GM18873 (cell line): ENCODE results near the gene FAM111B.
"Not testable (repeated sequence)": the region's sequence is repeated elsewhere in the genome, so short reads cannot be mapped to it uniquely, and the experiment has no call there.

Experiments
- ATAC-seq: cut with Tn5 transposase; IDR thresholded peaks from one replicate; pipeline ENCODE4 v1.9.1; 2021; ENCODE audit warnings: mild to moderate bottlenecking, moderate library complexity, moderate number of reproducible peaks; ENCODE audit not compliant: unreplicated experiment, low FRiP score

Gene FAM111B

GRCh38 chr11:59097113-59097708 lies 9.8 kb upstream of the FAM111B start:
- peak; percentile 35 for ATAC-seq

- not testable (repeated sequence) for ATAC-seq
Measured at GRCh38 chr11:59097938-59098337, 9.1 kb upstream of the FAM111B start.

GRCh38 chr11:59102259-59102765 lies 4.7 kb upstream of the FAM111B start:
- peak; percentile 61 for ATAC-seq

GRCh38 chr11:59107721-59108120 lies 684 bp downstream of the FAM111B start:
- ATAC-seq = peak; percentile 41

- no peak for ATAC-seq
Measured at GRCh38 chr11:59112494-59112893, 5.5 kb downstream of the FAM111B start.

GRCh38 chr11:59114344-59114743 lies 7.3 kb downstream of the FAM111B start:
- no peak for ATAC-seq

GRCh38 chr11:59115553-59115952 lies 8.5 kb downstream of the FAM111B start:
- no peak for ATAC-seq

GRCh38 chr11:59117774-59118173 lies 10.7 kb downstream of the FAM111B start:
- no peak for ATAC-seq

GRCh38 chr11:59119826-59120225 lies 12.8 kb downstream of the FAM111B start:
- ATAC-seq = no peak

- ATAC-seq = peak; percentile 86
Measured at GRCh38 chr11:59135648-59136461, 28.8 kb downstream of the FAM111B start.

GRCh38 chr11:59136551-59136950 lies 29.5 kb downstream of the FAM111B start:
- ATAC-seq = not testable (repeated sequence)

- ATAC-seq = no peak
Measured at GRCh38 chr11:59137190-59137589, 30.2 kb downstream of the FAM111B start.

GRCh38 chr11:59138643-59139042 lies 31.6 kb downstream of the FAM111B start:
- no peak for ATAC-seq

- ATAC-seq = no peak
Measured at GRCh38 chr11:59141191-59141590, 34.2 kb downstream of the FAM111B start.

GRCh38 chr11:59141673-59142460 lies 34.8 kb downstream of the FAM111B start:
- no peak for ATAC-seq

- ATAC-seq = peak; percentile 71
Measured at GRCh38 chr11:59142530-59143507, 35.8 kb downstream of the FAM111B start, which contains the start of gene FAM111A. TSS of gene FAM111A (plus strand) at chr11:59142856. CDS start at chr11:59148873, 6,017 bp downstream.

- ATAC-seq = no peak
Measured at GRCh38 chr11:59144096-59144495, 37.1 kb downstream of the FAM111B start.

- ATAC-seq = peak; percentile 57
Measured at GRCh38 chr11:59144579-59145345, 37.7 kb downstream of the FAM111B start.

GRCh38 chr11:59145534-59145933 lies 38.5 kb downstream of the FAM111B start:
- no peak for ATAC-seq
